ENCODE measurements around the gene FERMT3. TPM values are rescaled to one million over a fixed set of nuclear protein-coding genes. Genes with fewer than 3 reads are reported as not detected.

Gene FERMT3
- total and polyA plus RNA-seq, 12 donors, result 2.3 to 30.8 (median 6.8) TPM

DNA sequence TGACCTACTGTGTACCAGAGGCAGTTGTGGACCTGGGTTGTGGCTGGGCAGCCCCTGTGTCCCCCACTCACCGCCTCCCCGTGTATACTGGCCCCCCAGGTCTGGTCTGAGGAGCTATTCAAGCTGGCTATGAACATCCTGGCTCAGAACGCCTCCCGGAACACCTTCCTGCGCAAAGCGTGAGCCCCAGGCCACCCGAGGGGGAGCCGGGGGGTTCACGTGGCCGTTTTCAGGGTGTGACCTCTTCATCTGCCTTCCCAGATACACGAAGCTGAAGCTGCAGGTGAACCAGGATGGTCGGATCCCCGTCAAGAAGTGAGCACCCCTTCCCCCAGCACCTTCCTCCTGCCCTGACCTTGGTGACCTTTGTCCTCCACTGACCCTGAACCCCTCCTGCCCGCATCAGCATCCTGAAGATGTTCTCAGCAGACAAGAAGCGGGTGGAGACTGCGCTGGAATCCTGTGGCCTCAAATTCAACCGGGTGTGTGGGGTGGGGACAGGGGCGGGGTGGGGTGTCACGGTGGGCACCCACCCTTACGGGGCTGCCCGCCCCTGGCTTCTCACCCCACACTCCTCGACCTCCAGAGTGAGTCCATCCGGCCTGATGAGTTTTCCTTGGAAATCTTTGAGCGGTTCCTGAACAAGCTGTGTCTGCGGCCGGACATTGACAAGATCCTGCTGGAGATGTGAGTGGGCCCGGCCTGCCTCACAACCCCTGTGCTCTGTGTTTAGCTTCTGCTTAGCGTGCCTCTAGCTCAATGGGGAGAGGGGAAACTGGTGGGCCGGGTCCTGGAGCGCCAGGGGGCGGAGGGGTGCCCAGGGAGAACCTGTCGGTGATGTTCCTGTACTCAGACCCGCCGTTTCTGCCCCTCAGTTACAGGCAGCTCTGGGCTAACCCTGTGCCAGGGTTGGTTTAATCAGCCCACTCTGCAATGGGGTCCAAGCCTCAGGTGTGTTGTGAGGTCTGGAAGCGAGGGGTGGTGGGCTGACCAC lies 48.9 kb downstream of the FERMT3 start:
- no peak overlapping the region for H3K4me3 ChIP-seq
- TF ChIP-seq, protein P1, sequence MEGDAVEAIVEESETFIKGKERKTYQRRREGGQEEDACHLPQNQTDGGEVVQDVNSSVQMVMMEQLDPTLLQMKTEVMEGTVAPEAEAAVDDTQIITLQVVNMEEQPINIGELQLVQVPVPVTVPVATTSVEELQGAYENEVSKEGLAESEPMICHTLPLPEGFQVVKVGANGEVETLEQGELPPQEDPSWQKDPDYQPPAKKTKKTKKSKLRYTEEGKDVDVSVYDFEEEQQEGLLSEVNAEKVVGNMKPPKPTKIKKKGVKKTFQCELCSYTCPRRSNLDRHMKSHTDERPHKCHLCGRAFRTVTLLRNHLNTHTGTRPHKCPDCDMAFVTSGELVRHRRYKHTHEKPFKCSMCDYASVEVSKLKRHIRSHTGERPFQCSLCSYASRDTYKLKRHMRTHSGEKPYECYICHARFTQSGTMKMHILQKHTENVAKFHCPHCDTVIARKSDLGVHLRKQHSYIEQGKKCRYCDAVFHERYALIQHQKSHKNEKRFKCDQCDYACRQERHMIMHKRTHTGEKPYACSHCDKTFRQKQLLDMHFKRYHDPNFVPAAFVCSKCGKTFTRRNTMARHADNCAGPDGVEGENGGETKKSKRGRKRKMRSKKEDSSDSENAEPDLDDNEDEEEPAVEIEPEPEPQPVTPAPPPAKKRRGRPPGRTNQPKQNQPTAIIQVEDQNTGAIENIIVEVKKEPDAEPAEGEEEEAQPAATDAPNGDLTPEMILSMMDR (IDR thresholded peaks at IDR 0.05), result no peak
- no peak overlapping the region for H3K27ac ChIP-seq
- no peaks in the 10 kb centered on the region for H3K9me3 ChIP-seq
- intact Hi-C loops (cut with DNase I), result no loop called here
- DNase-seq (no peak), ATAC-seq (no peak)
- peaks cover 0 to 63% (median 25%) of the 10 kb centered on the region in 9 donors for H3K36me3 ChIP-seq
- WGBS, 2 donors, result 88 to 91% methylated on average over 35 of the region's 35 CpGs
- H3K27me3 ChIP-seq, result no peaks in the 10 kb centered on the region
- H3K4me1 ChIP-seq, result peaks cover 0 to 36% (median 30%) of the 10 kb centered on the region in 9 donors

DNA sequence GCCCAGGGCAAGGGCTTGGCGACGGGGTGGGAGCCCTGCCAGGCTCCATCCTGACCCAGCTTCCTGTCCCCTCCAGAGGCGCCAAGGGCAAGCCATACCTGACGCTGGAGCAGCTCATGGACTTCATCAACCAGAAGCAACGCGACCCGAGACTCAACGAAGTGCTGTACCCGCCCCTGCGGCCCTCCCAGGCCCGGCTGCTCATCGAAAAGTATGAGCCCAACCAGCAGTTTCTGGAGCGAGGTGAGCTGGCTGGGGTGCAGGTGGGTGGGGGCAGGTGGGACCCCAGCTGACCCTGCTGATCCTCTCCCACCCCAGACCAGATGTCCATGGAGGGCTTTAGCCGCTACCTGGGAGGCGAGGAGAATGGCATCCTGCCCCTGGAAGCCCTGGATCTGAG lies 49.8 kb downstream of the FERMT3 start:
- DNase-seq (no peak), ATAC-seq (no peak)
- H3K27ac ChIP-seq, result no peak overlapping the region
- 81 to 90% methylated on average over 15 of the region's 15 CpGs for WGBS, 2 donors
- intact Hi-C loops (cut with DNase I), result no loop called here
- H3K36me3 ChIP-seq, result peaks cover 0 to 72% (median 25%) of the 10 kb centered on the region in 9 donors
- H3K4me3 ChIP-seq, result no peak overlapping the region
- TF ChIP-seq, protein P1 (IDR thresholded peaks at IDR 0.05), result no peak
- peaks cover 0 to 28% (median 23%) of the 10 kb centered on the region in 9 donors for H3K4me1 ChIP-seq
- H3K27me3 ChIP-seq, result no peaks in the 10 kb centered on the region
- no peaks in the 10 kb centered on the region for H3K9me3 ChIP-seq

DNA sequence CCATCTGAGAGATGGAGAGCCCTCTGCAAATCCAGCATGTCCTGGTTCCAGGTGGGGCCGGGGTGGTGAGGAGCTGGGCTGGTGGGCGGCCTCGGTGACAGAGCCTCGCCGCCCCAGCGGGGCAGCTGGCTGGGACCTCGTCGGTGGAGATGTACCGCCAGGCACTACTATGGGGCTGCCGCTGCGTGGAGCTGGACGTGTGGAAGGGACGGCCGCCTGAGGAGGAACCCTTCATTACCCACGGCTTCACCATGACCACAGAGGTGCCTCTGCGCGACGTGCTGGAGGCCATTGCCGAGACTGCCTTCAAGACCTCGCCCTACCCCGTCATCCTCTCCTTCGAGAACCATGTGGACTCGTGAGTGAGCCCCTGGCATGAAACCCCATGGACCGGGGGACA lies 51.8 kb downstream of the FERMT3 start:
- no peak for DNase-seq
- no peaks in the 10 kb centered on the region for H3K27me3 ChIP-seq
- no peaks in the 10 kb centered on the region for H3K9me3 ChIP-seq
- intact Hi-C loops (cut with DNase I), result no loop called here
- WGBS, 2 donors, result 90 to 92% methylated on average over 21 to 24 of the region's 24 CpGs
- TF ChIP-seq, protein P1 (IDR thresholded peaks at IDR 0.05), result no peak
- peaks cover 0 to 10% (median 8%) of the 10 kb centered on the region in 9 donors for H3K4me1 ChIP-seq
- H3K4me3 ChIP-seq, result no peak overlapping the region
- no peak for ATAC-seq
- H3K27ac ChIP-seq, result no peak overlapping the region
- peaks cover 0 to 92% (median 40%) of the 10 kb centered on the region in 9 donors for H3K36me3 ChIP-seq

DNA sequence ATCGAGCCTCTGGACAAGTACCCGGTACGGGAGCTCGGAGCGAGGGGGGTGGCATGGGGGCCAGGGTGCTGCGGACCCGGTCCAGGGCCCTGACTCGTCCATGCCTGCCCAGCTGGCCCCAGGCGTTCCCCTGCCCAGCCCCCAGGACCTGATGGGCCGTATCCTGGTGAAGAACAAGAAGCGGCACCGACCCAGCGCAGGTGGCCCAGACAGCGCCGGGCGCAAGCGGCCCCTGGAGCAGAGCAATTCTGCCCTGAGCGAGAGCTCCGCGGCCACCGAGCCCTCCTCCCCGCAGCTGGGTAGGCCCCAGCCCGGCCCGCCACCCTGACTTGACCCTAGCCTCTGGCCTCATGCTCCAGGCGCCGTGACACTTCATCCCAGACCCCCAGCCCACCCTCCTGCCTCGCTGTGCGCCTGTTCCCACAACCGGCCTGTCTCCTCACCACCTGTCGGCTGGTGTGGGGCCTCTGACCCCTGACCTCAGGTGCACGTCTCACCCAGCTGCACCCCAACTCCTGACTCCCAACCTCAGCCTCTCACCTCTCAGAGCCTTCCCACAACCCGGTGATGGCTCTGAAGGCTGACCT lies 52.5 kb downstream of the FERMT3 start:
- 92 to 94% methylated on average over 31 to 32 of the region's 32 CpGs for WGBS, 2 donors
- Histone ChIP-seq H3K27me3 (no peaks in the 10 kb centered on the region), H3K4me1 (peaks cover 0 to 3% (median under 1%) of the 10 kb centered on the region in 9 donors), H3K36me3 (peaks cover 0 to 99% (median 40%) of the 10 kb centered on the region in 9 donors), H3K27ac (no peak overlapping the region), H3K9me3 (no peaks in the 10 kb centered on the region), H3K4me3 (no peak overlapping the region)
- DNase-seq, result no peak
- ATAC-seq, result no peak
- intact Hi-C loops (cut with DNase I), result no loop called here
- TF ChIP-seq, protein P1 (IDR thresholded peaks at IDR 0.05), result no peak
